ENCODE results near the gene NKD2. TPM values are rescaled to one million over a fixed set of nuclear protein-coding genes. Genes with fewer than 3 reads are reported as not detected.

Gene NKD2
- total and polyA plus RNA-seq, 9 of the 15 experiments (the other 6 are each of a cell fraction or from before 2014, with no cell fraction given): 0.09 to 0.64 (median 0.27) TPM; not detected in 5

- ATAC-seq: no peak
- Histone ChIP-seq H3K9me3 (replicated peaks; ENCODE audit: control insufficient read depth, insufficient read depth, low read depth, low read length) (no peaks in the 10 kb centered on the region; the same call in 1 of the 2 replicates), H3K79me2 (ENCODE audit: control insufficient read depth, insufficient read depth, low read length) (no peaks in the 10 kb centered on the region), H3K27ac (ENCODE audit: extremely low read depth, low read depth, low read length) (no peak overlapping the region), H3K9ac (ENCODE audit: insufficient read depth in 1 of 2, low read depth in 2 of 2, low read length in 2 of 2) (0 out of 4 replicates have a peak overlapping the region, but pooled peaks of 1 of the 2 experiments have one; percentile 66), H2AFZ (ENCODE audit: low read depth, low read length) (no peak overlapping the region), H3K27me3 (ENCODE audit: control insufficient read depth in 2 of 2, insufficient read depth in 2 of 2, low read length in 2 of 2) (peaks cover 44 to 74% of the 10 kb centered on the region in 2 experiments), H3K36me3 (ENCODE audit: control insufficient read depth, insufficient read depth, low read length) (no peaks in the 10 kb centered on the region), H3K4me1 (replicated peaks in 1 of 2; ENCODE audit: control insufficient read depth in 2 of 2, insufficient read depth in 2 of 2, low read length in 2 of 2) (peaks cover 0 to 38% of the 10 kb centered on the region in 2 experiments; a peak in 1 of 5 replicates), H3K4me3 (no peak overlapping the region), H3K4me2 (ENCODE audit: insufficient read depth, low read length) (no peak overlapping the region), H3K9me1 (ENCODE audit: control insufficient read depth, insufficient read depth, low read length) (no peaks in the 10 kb centered on the region), H4K20me1 (replicated peaks; ENCODE audit: control insufficient read depth, insufficient read depth, low read length) (peaks cover 31% of the 10 kb centered on the region)
- 6% methylated on average over 16 of the region's 16 CpGs for WGBS (ENCODE audit: insufficient coverage, low coverage, missing lambda C conversion rate)
- TF ChIP-seq GTF2E2 (tag; IDR thresholded peaks at IDR 0.05) (no peak), CBFA2T2 (conservative IDR thresholded peaks at IDR 0.05) (no peak), SMARCA5 (IDR thresholded peaks at IDR 0.05) (no peak), AFF1 (IDR thresholded peaks at IDR 0.05; ENCODE audit: low read depth in 1 of 2, partially characterized antibody in 2 of 2) (no peak), MTF1 (CRISPR knock-in tag; IDR thresholded peaks at IDR 0.05; ENCODE audit: borderline replicate concordance) (no peak), ZNF395 (CRISPR knock-in tag; IDR thresholded peaks at IDR 0.05) (no peak), ZKSCAN3 (CRISPR knock-in tag; IDR thresholded peaks at IDR 0.05) (no peak), MAX (CRISPR knock-in tag; IDR thresholded peaks at IDR 0.05) (no peak), SNIP1 (IDR thresholded peaks at IDR 0.05; ENCODE audit: low read depth) (no peak), EZH2 (IDR thresholded peaks at IDR 0.05; ENCODE audit: borderline replicate concordance, low read depth, low read length) (no peak)
- TF ChIP-seq, protein P1, sequence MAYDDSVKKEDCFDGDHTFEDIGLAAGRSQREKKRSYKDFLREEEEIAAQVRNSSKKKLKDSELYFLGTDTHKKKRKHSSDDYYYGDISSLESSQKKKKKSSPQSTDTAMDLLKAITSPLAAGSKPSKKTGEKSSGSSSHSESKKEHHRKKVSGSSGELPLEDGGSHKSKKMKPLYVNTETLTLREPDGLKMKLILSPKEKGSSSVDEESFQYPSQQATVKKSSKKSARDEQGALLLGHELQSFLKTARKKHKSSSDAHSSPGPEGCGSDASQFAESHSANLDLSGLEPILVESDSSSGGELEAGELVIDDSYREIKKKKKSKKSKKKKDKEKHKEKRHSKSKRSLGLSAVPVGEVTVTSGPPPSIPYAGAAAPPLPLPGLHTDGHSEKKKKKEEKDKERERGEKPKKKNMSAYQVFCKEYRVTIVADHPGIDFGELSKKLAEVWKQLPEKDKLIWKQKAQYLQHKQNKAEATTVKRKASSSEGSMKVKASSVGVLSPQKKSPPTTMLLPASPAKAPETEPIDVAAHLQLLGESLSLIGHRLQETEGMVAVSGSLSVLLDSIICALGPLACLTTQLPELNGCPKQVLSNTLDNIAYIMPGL (CRISPR knock-in tag; IDR thresholded peaks at IDR 0.05): no peak
- TF ChIP-seq, protein P2, sequence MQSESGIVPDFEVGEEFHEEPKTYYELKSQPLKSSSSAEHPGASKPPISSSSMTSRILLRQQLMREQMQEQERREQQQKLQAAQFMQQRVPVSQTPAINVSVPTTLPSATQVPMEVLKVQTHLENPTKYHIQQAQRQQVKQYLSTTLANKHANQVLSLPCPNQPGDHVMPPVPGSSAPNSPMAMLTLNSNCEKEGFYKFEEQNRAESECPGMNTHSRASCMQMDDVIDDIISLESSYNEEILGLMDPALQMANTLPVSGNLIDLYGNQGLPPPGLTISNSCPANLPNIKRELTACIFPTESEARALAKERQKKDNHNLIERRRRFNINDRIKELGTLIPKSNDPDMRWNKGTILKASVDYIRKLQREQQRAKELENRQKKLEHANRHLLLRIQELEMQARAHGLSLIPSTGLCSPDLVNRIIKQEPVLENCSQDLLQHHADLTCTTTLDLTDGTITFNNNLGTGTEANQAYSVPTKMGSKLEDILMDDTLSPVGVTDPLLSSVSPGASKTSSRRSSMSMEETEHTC (IDR thresholded peaks at IDR 0.05): no peak
- in situ Hi-C loops (cut with MboI) (no loop called here), intact Hi-C loops (cut with micrococcal nuclease) (no loop called here)
- DNase-seq (ENCODE audit: extremely low read depth in 1 of 4, low spot score in 3 of 4): no peak
- CTCF ChIA-PET (ENCODE audit: low intra/inter-chr PET ratio): interaction anchor here (1.0 kb wide), 1 partner anchor 89 kb away, joined by 3 read pairs; no protein-coding TSS in a partner anchor
- no peak for FAIRE-seq
- no TSS peak for BruUV-seq (replicated peaks)
- POLR2A ChIA-PET: interaction anchor here (0.7 kb wide), 1 partner anchor 74 kb away, joined by 3 read pairs; no protein-coding TSS in a partner anchor
Measured at GRCh38 chr5:1051366-1051720, 42.7 kb downstream of the NKD2 start.

Data from K562 (cell line).